ENCODE data around the gene TEKT5. TPM values are rescaled to one million over a fixed set of nuclear protein-coding genes. Genes with fewer than 3 reads are reported as not detected.
"Not testable (repeated sequence)": the region's sequence is repeated elsewhere in the genome, so short reads cannot be mapped to it uniquely, and the experiment has no call there.

The TEKT5 gene
- total RNA-seq, result not detected

DNA sequence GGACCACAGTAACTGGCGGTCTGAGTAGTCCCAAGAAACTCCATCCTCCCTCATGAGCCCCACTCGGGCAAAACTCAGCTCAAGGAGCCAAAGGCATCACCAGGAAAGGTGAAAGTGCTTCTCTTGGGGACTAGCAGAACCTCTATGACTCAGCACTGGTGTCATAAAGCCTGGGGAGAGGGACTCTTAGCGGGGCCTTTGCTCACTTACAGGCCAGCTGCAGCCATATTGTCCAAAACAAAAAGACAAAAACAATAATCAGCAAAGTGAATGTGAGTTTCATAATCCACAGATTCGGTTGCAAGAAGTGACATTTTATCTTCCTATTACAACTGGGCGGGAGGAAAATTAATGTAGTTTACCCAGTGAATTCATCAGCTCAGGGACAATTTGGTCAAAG, at the start of gene TEKT5:
TSS of gene TEKT5 (minus strand) at position 101 of the 400 bp plus-strand sequence. CDS start at position 44, 57 bp downstream.
- DNase-seq (ENCODE audit: extremely low spot score), result no peak
- TF ChIP-seq CTCF (IDR thresholded peaks at IDR 0.05) (no peak), EP300 (IDR thresholded peaks at IDR 0.05) (no peak), POLR2A (IDR thresholded peaks at IDR 0.05; ENCODE audit: low read depth) (no peak), POLR2AphosphoS5 (IDR thresholded peaks at IDR 0.05) (no peak)

GRCh38 chr16:10743610-10744369, 49.1 kb upstream of the TEKT5 start, which contains the start of gene NUBP1:
TSS of gene NUBP1 (plus strand) at chr16:10743842. CDS start at chr16:10743864, 22 bp downstream.
- Histone ChIP-seq H3K4me1 (peaks cover 34 to 51% (median 39%) of the 10 kb centered on the region in 4 donors), H3K4me3 (peak within 1 kb of the TSS; percentile 56 to 77 (median 70)), H3K36me3 (peaks cover 13 to 23% (median 18%) of the 10 kb centered on the region in 4 donors), H3K9me3 (no peaks in the 10 kb centered on the region), H3K27me3 (no peaks in the 10 kb centered on the region), H3K27ac (replicated peaks in 1 of 4) (peak within 1 kb of the TSS; percentile 94 to 97 (median 96))
- TF ChIP-seq POLR2AphosphoS5 (IDR thresholded peaks at IDR 0.05), result peak; percentile 88 to 97
- TF ChIP-seq CTCF (IDR thresholded peaks at IDR 0.05), result no peak
- TF ChIP-seq EP300 (IDR thresholded peaks at IDR 0.05), result no peak
- peak; percentile 35 for TF ChIP-seq POLR2A (IDR thresholded peaks at IDR 0.05; ENCODE audit: low read depth)
- peak; percentile 100 for DNase-seq (ENCODE audit: extremely low spot score)
- intact Hi-C loops (cut with DNase I), result loop anchor here (5.0 kb wide), 1 partner anchor 174 kb away; no protein-coding TSS in a partner anchor
- 1% methylated on average over 28 of the region's 57 CpGs for WGBS

More for the DNA sequence above, at the start of gene TEKT5:
- Histone ChIP-seq H3K36me3 (no peaks in the 10 kb centered on the region), H3K9me3 (no peaks in the 10 kb centered on the region), H3K4me1 (no peaks in the 10 kb centered on the region), H3K27me3 (peaks cover 0 to 15% (median 0%) of the 10 kb centered on the region in 4 donors), H3K27ac (replicated peaks in 1 of 4) (no peak within 1 kb of the TSS), H3K4me3 (no peak within 1 kb of the TSS)
- intact Hi-C loops (cut with DNase I), result no loop called here
- 83% methylated on average over 4 of the region's 5 CpGs for whole genome bisulfite sequencing

- peak overlapping the region; percentile 94 to 97 (median 96) for H3K27ac ChIP-seq (replicated peaks in 1 of 4)
- WGBS, result 34% methylated on average over 5 of the region's 5 CpGs
- H3K9me3 ChIP-seq, result no peaks in the 10 kb centered on the region
- H3K4me1 ChIP-seq, result peaks cover 40 to 57% (median 44%) of the 10 kb centered on the region in 4 donors
- H3K27me3 ChIP-seq, result no peaks in the 10 kb centered on the region
- DNase-seq (ENCODE audit: extremely low spot score), result no peak
- intact Hi-C loops (cut with DNase I), result loop anchor here (5.0 kb wide), 1 partner anchor 174 kb away; no protein-coding TSS in a partner anchor
- peak overlapping the region; percentile 56 to 77 (median 70) for H3K4me3 ChIP-seq
- TF ChIP-seq POLR2A (IDR thresholded peaks at IDR 0.05; ENCODE audit: low read depth), result no peak
- no peak for TF ChIP-seq POLR2AphosphoS5 (IDR thresholded peaks at IDR 0.05)
- no peak for TF ChIP-seq CTCF (IDR thresholded peaks at IDR 0.05)
- no peak for TF ChIP-seq EP300 (IDR thresholded peaks at IDR 0.05)
- H3K36me3 ChIP-seq, result peaks cover 7 to 18% (median 12%) of the 10 kb centered on the region in 4 donors
Observed at GRCh38 chr16:10743227-10743609, 48.5 kb upstream of the TEKT5 start.

DNA sequence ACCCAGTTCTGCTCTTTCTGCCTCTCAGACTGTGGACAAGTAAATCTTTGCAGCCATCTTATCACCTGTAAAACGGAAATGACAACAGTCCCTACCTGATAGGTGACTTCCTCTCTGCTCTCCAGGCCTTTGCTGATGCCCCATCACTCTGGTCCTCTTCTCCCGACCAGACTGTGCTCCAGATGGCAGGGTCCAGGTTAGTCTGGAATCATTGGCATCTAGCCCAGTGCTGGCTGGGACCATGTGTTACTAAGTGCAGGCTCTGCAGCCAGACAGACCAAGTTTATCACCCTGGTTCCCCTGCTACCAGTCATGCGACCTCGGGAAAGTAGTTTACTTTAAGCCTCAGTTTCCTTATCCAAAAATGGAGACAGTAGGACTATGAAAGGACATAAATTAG, 47.1 kb upstream of the TEKT5 start:
- no peak overlapping the region for H3K27ac ChIP-seq (replicated peaks in 1 of 4)
- 55% methylated on average over 4 of the region's 4 CpGs for WGBS
- H3K4me3 ChIP-seq, result no peak overlapping the region
- intact Hi-C loops (cut with DNase I), result loop anchor here (5.0 kb wide), 1 partner anchor 175 kb away; no protein-coding TSS in a partner anchor
- peaks cover 0 to 6% (median 0%) of the 10 kb centered on the region in 4 donors for H3K36me3 ChIP-seq
- peaks cover 50 to 71% (median 55%) of the 10 kb centered on the region in 4 donors for H3K4me1 ChIP-seq
- H3K9me3 ChIP-seq, result no peaks in the 10 kb centered on the region
- DNase-seq (ENCODE audit: extremely low spot score), result no peak
- H3K27me3 ChIP-seq, result no peaks in the 10 kb centered on the region
- no peak for TF ChIP-seq CTCF (IDR thresholded peaks at IDR 0.05)
- TF ChIP-seq POLR2A (IDR thresholded peaks at IDR 0.05; ENCODE audit: low read depth), result no peak
- no peak for TF ChIP-seq EP300 (IDR thresholded peaks at IDR 0.05)
- TF ChIP-seq POLR2AphosphoS5 (IDR thresholded peaks at IDR 0.05), result no peak

- H3K27ac ChIP-seq (replicated peaks in 1 of 4); H3K4me3 ChIP-seq; H3K9me3 ChIP-seq; DNase-seq (ENCODE audit: extremely low spot score); H3K36me3 ChIP-seq; H3K27me3 ChIP-seq: not testable (repeated sequence)
- H3K4me1 ChIP-seq, result peaks cover 48 to 67% (median 52%) of the 10 kb centered on the region in 4 donors
- intact Hi-C loops (cut with DNase I), result loop anchor here (5.0 kb wide), 1 partner anchor 176 kb away; no protein-coding TSS in a partner anchor
- 90% methylated on average over 10 of the region's 10 CpGs for WGBS
Observed at GRCh38 chr16:10741249-10741648, 46.5 kb upstream of the TEKT5 start.

Measured in esophagus muscularis mucosa (tissue), 4 donors.